HepG2 (cell line): ENCODE results near the gene DPM1. TPM values are rescaled to one million over a fixed set of nuclear protein-coding genes. Genes with fewer than 3 reads are reported as not detected.

Experiments
- ATAC-seq: fragments of 200-7000 bp; cut with Tn5 transposase; 3 replicates; pipeline ENCODE4 v1.9.1; 2020; ENCODE audit warnings: mild to moderate bottlenecking, moderate library complexity
- BruUV-seq: library from RNA; stranded (reverse); fragments of 400-500 nt; replicated peaks from 2 replicates; lab custom pipeline; 2021; lab: Mats Ljungman, UMichigan
- CTCF ChIA-PET: fragments of 300-600 bp; formaldehyde crosslinking; extraction: SDS; loops from one replicate; lab custom pipeline; 2021; ENCODE audit warnings: low total read pairs, inconsistent platforms, low intra/inter-chr PET ratio; lab: Yijun Ruan, JAX
- POLR2A ChIA-PET: fragments of 350-600 bp; sonication (Branson Sonifier 250); formaldehyde crosslinking; loops from one replicate; lab custom pipeline; 2020; ENCODE audit warnings: antibody characterized with exemption, inconsistent platforms; lab: Yijun Ruan, JAX
- DNase-seq: peaks from one replicate; pipeline ENCODE4 v3.0.0-alpha.2; 2015; ENCODE audit warnings: low spot score
- FAIRE-seq: peaks from 3 replicates; lab custom pipeline; 2011; peaks lifted over from hg19 to GRCh38; lab: Jason Lieb, UNC
- H2AFZ ChIP-seq: one replicate; pipeline ENCODE4 v1.6.1; 2011; ENCODE audit warnings: low read length, inconsistent platforms
- H3K27ac ChIP-seq: fragments of 300-600 bp; 3 replicates; pipeline ENCODE4 v1.8.0; 2011; ENCODE audit warnings: mixed run types, mild to moderate bottlenecking, mixed read lengths, low read length, inconsistent platforms; ENCODE audit not compliant: insufficient read depth; ENCODE audit errors: extremely low read length
- H3K27me3 ChIP-seq, 2 experiments: fragments of 200-600 bp in 1 of 2; 2 replicates in 1 of 2; 3 replicates in 1 of 2; pipeline versions ENCODE4 v1.6.0 to v1.8.0; 2011; ENCODE audit warnings: low read length in 2 of 2, mild to moderate bottlenecking in 2 of 2, moderate library complexity in 2 of 2, inconsistent platforms in 1 of 2; ENCODE audit not compliant: insufficient read depth in 2 of 2, control insufficient read depth in 1 of 2
- H3K36me3 ChIP-seq, 2 experiments: fragments of 200-600 bp in 1 of 2; replicated peaks in 1 of 2; 2 replicates in 1 of 2; 3 replicates in 1 of 2; pipeline versions ENCODE4 v1.5.1 to v1.8.0; 2011; ENCODE audit warnings: low read length in 2 of 2, inconsistent platforms in 1 of 2; ENCODE audit not compliant: insufficient read depth in 2 of 2, control insufficient read depth in 1 of 2
- H3K4me1 ChIP-seq: 2 replicates; pipeline ENCODE4 v1.5.1; 2012; ENCODE audit warnings: low read length, inconsistent platforms; ENCODE audit not compliant: insufficient read depth
- H3K4me2 ChIP-seq: 2 replicates; pipeline ENCODE4 v1.6.0; 2011; ENCODE audit warnings: low read depth, low read length, inconsistent platforms
- H3K4me3 ChIP-seq, 3 experiments: fragments of 200-600 bp in 1 of 3; sonication (generic), shearing (Covaris generic) in 1 of 3; replicated peaks in 1 of 3; 2 replicates each; pipeline ENCODE4 v1.5.1; 2011 to 2016; ENCODE audit warnings: low read length in 3 of 3, inconsistent platforms in 2 of 3, low read depth in 2 of 3, mild to moderate bottlenecking in 2 of 3, control low read depth in 1 of 3, mixed read lengths in 1 of 3; ENCODE audit not compliant: insufficient read depth in 1 of 3
- H3K79me2 ChIP-seq: one replicate; pipeline ENCODE4 v1.6.1; 2011; ENCODE audit warnings: low read length, inconsistent platforms; ENCODE audit not compliant: insufficient read depth
- H3K9ac ChIP-seq: 2 replicates; pipeline ENCODE4 v1.6.0; 2011; ENCODE audit warnings: mild to moderate bottlenecking, low read depth, low read length, inconsistent platforms; ENCODE audit not compliant: insufficient read depth
- H3K9me3 ChIP-seq: 2 replicates; pipeline ENCODE4 v1.5.1; 2012; ENCODE audit warnings: mild to moderate bottlenecking, low read length
- H4K20me1 ChIP-seq: 2 replicates; pipeline ENCODE4 v1.6.0; 2011; ENCODE audit warnings: inconsistent platforms, mild to moderate bottlenecking, low read length, moderate library complexity; ENCODE audit not compliant: insufficient read depth
- EP300 ChIP-seq, 3 experiments: sonication (generic) in 1 of 3; formaldehyde crosslinking in 1 of 3; IDR thresholded peaks; 2 replicates each; pipeline versions ENCODE4 v1.5.1 to v1.6.1; 2011 to 2020; ENCODE audit warnings: low read depth in 2 of 3, low read length in 2 of 3, borderline replicate concordance in 1 of 3, improper control_type of control experiment in 1 of 3, mild to moderate bottlenecking in 1 of 3, missing genetic modification reagents in 1 of 3, moderate library complexity in 1 of 3
- FOXJ3 ChIP-seq: sonication (generic); formaldehyde crosslinking; IDR thresholded peaks from 2 replicates; pipeline ENCODE4 v1.4.0; 2020; ENCODE audit warnings: missing genetic modification reagents, mild to moderate bottlenecking, borderline replicate concordance
- GATAD2A ChIP-seq: IDR thresholded peaks from 2 replicates; pipeline ENCODE4 v1.6.1; 2016
- KDM5A ChIP-seq: fragments of 200-600 bp; sonication (generic); IDR thresholded peaks from 2 replicates; pipeline ENCODE4 v1.7.0; 2018; ENCODE audit warnings: antibody characterized with exemption, mild to moderate bottlenecking, low read length, borderline replicate concordance
- RXRB ChIP-seq: IDR thresholded peaks from 2 replicates; pipeline ENCODE4 v1.6.1; 2016; ENCODE audit warnings: borderline replicate concordance, missing genetic modification reagents, missing compliant biosample characterization
- SIX1 ChIP-seq: sonication (generic); formaldehyde crosslinking; IDR thresholded peaks from 2 replicates; pipeline ENCODE4 v1.4.0; 2020; ENCODE audit warnings: missing genetic modification reagents, borderline replicate concordance
- SMYD3 ChIP-seq: sonication (generic); formaldehyde crosslinking; IDR thresholded peaks from 2 replicates; pipeline ENCODE4 v1.8.1; 2023; ENCODE audit warnings: mild to moderate bottlenecking, missing genetic modification reagents
- TFAP4 ChIP-seq: sonication (generic); IDR thresholded peaks from 2 replicates; pipeline ENCODE4 v1.6.1; 2016; ENCODE audit warnings: low read depth, borderline replicate concordance
- ZMYM2 ChIP-seq: sonication (generic); formaldehyde crosslinking; IDR thresholded peaks from 2 replicates; pipeline ENCODE4 v1.8.0; 2022; ENCODE audit warnings: mild to moderate bottlenecking, missing genetic modification reagents
- ZNF101 ChIP-seq: sonication (generic); formaldehyde crosslinking; IDR thresholded peaks from 2 replicates; pipeline ENCODE4 v1.4.0; 2020; ENCODE audit warnings: mild to moderate bottlenecking, low read depth, missing genetic modification reagents, borderline replicate concordance
- ZNF460 ChIP-seq: sonication (generic); formaldehyde crosslinking; IDR thresholded peaks from 2 replicates; pipeline ENCODE4 v1.5.1; 2020; ENCODE audit warnings: missing genetic modification reagents, mild to moderate bottlenecking, borderline replicate concordance
- ZNF761 ChIP-seq: sonication (generic); formaldehyde crosslinking; conservative IDR thresholded peaks from 2 replicates; pipeline ENCODE4 v1.4.0; 2020; ENCODE audit warnings: mild to moderate bottlenecking, missing genetic modification reagents
- WGBS: methylation state at CpG from one replicate; pipeline ENCODE4 v1.1.6; 2017; ENCODE audit warnings: low lambda C conversion rate; 5-methylcytosine and 5-hydroxymethylcytosine counted together
- in situ Hi-C: cut with HindIII; loops from 2 replicates; pipeline ENCODE4 v1.10.0; 2017; ENCODE audit warnings: low pct_unique_long_range_greater_than_20kb; ENCODE audit not compliant: extremely low pct_ligation_motif_present
- intact Hi-C: fragments of 100-400 bp; cut with micrococcal nuclease; formaldehyde crosslinking; loops from one replicate; pipeline ENCODE4 v1.10.0; 2022; ENCODE audit not compliant: unreplicated experiment
- polyA plus RNA-seq, 8 experiments: library from polyadenylated mRNA; depleted of rRNA in 3 of 8; stranded (reverse) in 7 of 8; unstranded in 1 of 8; fragments of >200 nt; fragmentation: Illumina TruSeq in 4 of 8; extraction: Trizol in 4 of 8; gene quantifications; 2 replicates each; pipeline versions ENCODE4 v1.2.1 to v1.2.3, GENCODE V29; 2011 to 2016; ENCODE audit warnings: low read depth in 4 of 8, missing spikeins in 1 of 8, mixed read lengths in 1 of 8; ENCODE audit not compliant: insufficient read depth in 1 of 8
- total RNA-seq, 5 experiments: library from RNA; depleted of rRNA; stranded (reverse); fragments of >200 nt; fragmentation: Illumina TruSeq; extraction: Trizol; gene quantifications; 2 replicates each; pipeline ENCODE4 v1.2.3, GENCODE V29; 2016; ENCODE audit warnings: low read depth in 1 of 5
- TF ChIP-seq, protein P1 (sequence below): sonication (generic); formaldehyde crosslinking; IDR thresholded peaks from 2 replicates; pipeline ENCODE4 v1.4.0; 2020; ENCODE audit warnings: missing genetic modification reagents
- TF ChIP-seq, protein P2 (sequence below): sonication (generic); formaldehyde crosslinking; IDR thresholded peaks from 2 replicates; pipeline ENCODE4 v1.5.0; 2020; ENCODE audit warnings: missing genetic modification reagents
- TF ChIP-seq, protein P3 (sequence below): sonication (generic); formaldehyde crosslinking; IDR thresholded peaks from 2 replicates; pipeline ENCODE4 v1.5.1; 2020; ENCODE audit warnings: mild to moderate bottlenecking, missing genetic modification reagents

Gene DPM1
- total and polyA plus RNA-seq, 2 of the 13 experiments (the other 11 are each of a cell fraction or from before 2014, with no cell fraction given): 83.2 to 161 TPM

GRCh38 chr20:50895111-50895830 lies 63.1 kb downstream of the DPM1 start:
- BruUV-seq: no TSS peak
- H3K36me3 ChIP-seq: peaks cover 33 to 72% of the 10 kb centered on the region in 2 experiments
- peak; percentile 92 for ATAC-seq
- intact Hi-C loops: loop anchor here (2.0 kb wide), 1 partner anchor 38 kb away; no protein-coding TSS in a partner anchor
- H3K79me2 ChIP-seq: no peaks in the 10 kb centered on the region
- H3K9ac ChIP-seq: peak overlapping the region; percentile 33; the same call in 1 of the 2 replicates
- H3K4me1 ChIP-seq: peaks cover 26% of the 10 kb centered on the region
- FAIRE-seq: peak; percentile 12
- H3K9me3 ChIP-seq: no peaks in the 10 kb centered on the region
- H3K4me2 ChIP-seq: peak overlapping the region; percentile 19
- H4K20me1 ChIP-seq: peaks cover 3% of the 10 kb centered on the region; the same call in 1 of the 2 replicates
- ChIA-PET CTCF (no interaction called here), POLR2A (interaction anchor here (0.7 to 2.2 kb wide), 12 partner anchors 10 to 101 kb away, joined by 3 to 20 read pairs (median 4); partner anchors contain the start of genes ADNP, BCAS4, DPM1 and MOCS3)
- no peaks in the 10 kb centered on the region for H3K27me3 ChIP-seq
- H3K27ac ChIP-seq: peak overlapping the region; percentile 54
- WGBS: 68% methylated on average over 8 of the region's 8 CpGs
- in situ Hi-C loops: no loop called here
- H3K4me3 ChIP-seq: no peak overlapping the region
- peak; percentile 86 for DNase-seq
- no peak overlapping the region for H2AFZ ChIP-seq
- TF ChIP-seq ZNF101 (no peak), GATAD2A (CRISPR knock-in tag) (peak; percentile 84), FOXJ3 (0 out of 2 replicates have a peak, but pooled peaks have one; percentile 15), TFAP4 (peak; percentile 19; the same call in 1 of the 2 replicates), SIX1 (CRISPR knock-in tag) (peak; percentile 70; the same call in 1 of the 2 replicates), ZNF761 (CRISPR knock-in tag) (no peak), SMYD3 (CRISPR knock-in tag) (peak; percentile 65; the same call in 1 of the 2 replicates), EP300 (IDR thresholded peaks at IDR 0.05; ENCODE audit: low read depth in 2 of 2, low read length in 2 of 2) (peak in 1 of 2 experiments; percentile 13; a peak in 1 of 4 replicates), EP300 (CRISPR knock-in tag; IDR thresholded peaks at IDR 0.05; ENCODE audit: borderline replicate concordance) (no peak), RXRB (CRISPR knock-in tag) (peak; percentile 47; the same call in 1 of the 2 replicates), ZNF460 (CRISPR knock-in tag) (peak; percentile 98), KDM5A (no peak), ZMYM2 (CRISPR knock-in tag) (peak; percentile 84; the same call in 1 of the 2 replicates)
- TF ChIP-seq, protein P1, sequence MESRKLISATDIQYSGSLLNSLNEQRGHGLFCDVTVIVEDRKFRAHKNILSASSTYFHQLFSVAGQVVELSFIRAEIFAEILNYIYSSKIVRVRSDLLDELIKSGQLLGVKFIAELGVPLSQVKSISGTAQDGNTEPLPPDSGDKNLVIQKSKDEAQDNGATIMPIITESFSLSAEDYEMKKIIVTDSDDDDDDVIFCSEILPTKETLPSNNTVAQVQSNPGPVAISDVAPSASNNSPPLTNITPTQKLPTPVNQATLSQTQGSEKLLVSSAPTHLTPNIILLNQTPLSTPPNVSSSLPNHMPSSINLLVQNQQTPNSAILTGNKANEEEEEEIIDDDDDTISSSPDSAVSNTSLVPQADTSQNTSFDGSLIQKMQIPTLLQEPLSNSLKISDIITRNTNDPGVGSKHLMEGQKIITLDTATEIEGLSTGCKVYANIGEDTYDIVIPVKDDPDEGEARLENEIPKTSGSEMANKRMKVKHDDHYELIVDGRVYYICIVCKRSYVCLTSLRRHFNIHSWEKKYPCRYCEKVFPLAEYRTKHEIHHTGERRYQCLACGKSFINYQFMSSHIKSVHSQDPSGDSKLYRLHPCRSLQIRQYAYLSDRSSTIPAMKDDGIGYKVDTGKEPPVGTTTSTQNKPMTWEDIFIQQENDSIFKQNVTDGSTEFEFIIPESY: peak; percentile 91
- TF ChIP-seq, protein P2, sequence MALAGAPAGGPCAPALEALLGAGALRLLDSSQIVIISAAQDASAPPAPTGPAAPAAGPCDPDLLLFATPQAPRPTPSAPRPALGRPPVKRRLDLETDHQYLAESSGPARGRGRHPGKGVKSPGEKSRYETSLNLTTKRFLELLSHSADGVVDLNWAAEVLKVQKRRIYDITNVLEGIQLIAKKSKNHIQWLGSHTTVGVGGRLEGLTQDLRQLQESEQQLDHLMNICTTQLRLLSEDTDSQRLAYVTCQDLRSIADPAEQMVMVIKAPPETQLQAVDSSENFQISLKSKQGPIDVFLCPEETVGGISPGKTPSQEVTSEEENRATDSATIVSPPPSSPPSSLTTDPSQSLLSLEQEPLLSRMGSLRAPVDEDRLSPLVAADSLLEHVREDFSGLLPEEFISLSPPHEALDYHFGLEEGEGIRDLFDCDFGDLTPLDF (CRISPR knock-in tag): no peak
- TF ChIP-seq, protein P3, sequence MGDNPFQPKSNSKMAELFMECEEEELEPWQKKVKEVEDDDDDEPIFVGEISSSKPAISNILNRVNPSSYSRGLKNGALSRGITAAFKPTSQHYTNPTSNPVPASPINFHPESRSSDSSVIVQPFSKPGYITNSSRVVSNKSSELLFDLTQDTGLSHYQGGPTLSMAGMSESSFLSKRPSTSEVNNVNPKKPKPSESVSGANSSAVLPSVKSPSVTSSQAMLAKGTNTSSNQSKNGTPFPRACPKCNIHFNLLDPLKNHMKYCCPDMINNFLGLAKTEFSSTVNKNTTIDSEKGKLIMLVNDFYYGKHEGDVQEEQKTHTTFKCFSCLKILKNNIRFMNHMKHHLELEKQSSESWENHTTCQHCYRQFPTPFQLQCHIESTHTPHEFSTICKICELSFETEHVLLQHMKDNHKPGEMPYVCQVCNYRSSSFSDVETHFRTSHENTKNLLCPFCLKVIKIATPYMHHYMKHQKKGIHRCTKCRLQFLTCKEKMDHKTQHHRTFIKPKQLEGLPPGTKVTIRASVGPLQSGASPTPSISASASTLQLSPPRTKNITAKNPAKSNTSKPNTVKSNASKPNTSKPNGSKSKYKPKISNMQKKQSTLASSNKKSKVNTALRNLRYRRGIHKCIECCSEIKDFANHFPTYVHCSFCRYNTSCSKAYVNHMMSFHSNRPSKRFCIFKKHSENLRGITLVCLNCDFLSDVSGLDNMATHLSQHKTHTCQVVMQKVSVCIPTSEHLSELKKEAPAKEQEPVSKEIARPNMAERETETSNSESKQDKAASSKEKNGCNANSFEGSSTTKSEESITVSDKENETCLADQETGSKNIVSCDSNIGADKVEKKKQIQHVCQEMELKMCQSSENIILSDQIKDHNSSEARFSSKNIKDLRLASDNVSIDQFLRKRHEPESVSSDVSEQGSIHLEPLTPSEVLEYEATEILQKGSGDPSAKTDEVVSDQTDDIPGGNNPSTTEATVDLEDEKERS (CRISPR knock-in tag): peak; percentile 82
